ENCODE data around the gene IFNA1.

- TF ChIP-seq, protein P1, sequence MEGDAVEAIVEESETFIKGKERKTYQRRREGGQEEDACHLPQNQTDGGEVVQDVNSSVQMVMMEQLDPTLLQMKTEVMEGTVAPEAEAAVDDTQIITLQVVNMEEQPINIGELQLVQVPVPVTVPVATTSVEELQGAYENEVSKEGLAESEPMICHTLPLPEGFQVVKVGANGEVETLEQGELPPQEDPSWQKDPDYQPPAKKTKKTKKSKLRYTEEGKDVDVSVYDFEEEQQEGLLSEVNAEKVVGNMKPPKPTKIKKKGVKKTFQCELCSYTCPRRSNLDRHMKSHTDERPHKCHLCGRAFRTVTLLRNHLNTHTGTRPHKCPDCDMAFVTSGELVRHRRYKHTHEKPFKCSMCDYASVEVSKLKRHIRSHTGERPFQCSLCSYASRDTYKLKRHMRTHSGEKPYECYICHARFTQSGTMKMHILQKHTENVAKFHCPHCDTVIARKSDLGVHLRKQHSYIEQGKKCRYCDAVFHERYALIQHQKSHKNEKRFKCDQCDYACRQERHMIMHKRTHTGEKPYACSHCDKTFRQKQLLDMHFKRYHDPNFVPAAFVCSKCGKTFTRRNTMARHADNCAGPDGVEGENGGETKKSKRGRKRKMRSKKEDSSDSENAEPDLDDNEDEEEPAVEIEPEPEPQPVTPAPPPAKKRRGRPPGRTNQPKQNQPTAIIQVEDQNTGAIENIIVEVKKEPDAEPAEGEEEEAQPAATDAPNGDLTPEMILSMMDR (conservative IDR thresholded peaks at IDR 0.05 in 1 of 2, IDR thresholded peaks at IDR 0.05 in 1 of 2; ENCODE audit: extremely low read depth in 1 of 2, insufficient read depth in 1 of 2, low read depth in 1 of 2, low read length in 2 of 2): no peak
- no peak for TF ChIP-seq EZH2 (IDR thresholded peaks at IDR 0.05; ENCODE audit: borderline replicate concordance, low read length)
These were observed 41.3 kb downstream of the IFNA1 start for GRCh38 chr9:21481470-21482056.

Data from mammary epithelial cell (primary cell).